ENCODE data around the gene TPM3.

TPM3 gene

GRCh38 chr1:154186177-154186576, 5.7 kb downstream of the TPM3 start:
- no peak for TF ChIP-seq Cebpa-rat (IDR thresholded peaks at IDR 0.05)

GRCh38 chr1:154183046-154183915, 8.6 kb downstream of the TPM3 start:
- Histone ChIP-seq H3K9me3 (no peaks in the 10 kb centered on the region), H4K20me1 (peaks cover 46% of the 10 kb centered on the region), H3K27me3 (no peaks in the 10 kb centered on the region), H3K4me3 (peak overlapping the region; percentile 88), H3K27ac (peak overlapping the region; percentile 88), H3K4me2 (peak overlapping the region; percentile 96), H3K36me3 (peaks cover 24% of the 10 kb centered on the region), H3K9ac (peak overlapping the region; percentile 90), H3K4me1 (peaks cover 43% of the 10 kb centered on the region)
- TF ChIP-seq Cebpa-rat (IDR thresholded peaks at IDR 0.05): no peak

More at GRCh38 chr1:154186177-154186576, 5.7 kb downstream of the TPM3 start:
- Histone ChIP-seq H3K27me3 (no peaks in the 10 kb centered on the region), H3K9ac (0 out of 2 replicates have a peak overlapping the region, but pooled peaks have one; percentile 5), H3K27ac (no peak overlapping the region), H4K20me1 (peaks cover 17% of the 10 kb centered on the region), H3K36me3 (no peaks in the 10 kb centered on the region), H3K4me2 (no peak overlapping the region), H3K4me3 (no peak overlapping the region), H3K4me1 (peaks cover 14% of the 10 kb centered on the region), H3K9me3 (no peaks in the 10 kb centered on the region)

- peaks cover 51% of the 10 kb centered on the region for H3K4me1 ChIP-seq
- H3K4me2 ChIP-seq: peak overlapping the region; percentile 96
- peaks cover 31% of the 10 kb centered on the region for H3K36me3 ChIP-seq
- H3K27ac ChIP-seq: peak overlapping the region; percentile 88
- H4K20me1 ChIP-seq: peaks cover 54% of the 10 kb centered on the region
- H3K4me3 ChIP-seq: peak overlapping the region; percentile 88
- TF ChIP-seq Cebpa-rat (IDR thresholded peaks at IDR 0.05): no peak
- no peaks in the 10 kb centered on the region for H3K9me3 ChIP-seq
- peak overlapping the region; percentile 90 for H3K9ac ChIP-seq
- H3K27me3 ChIP-seq: no peaks in the 10 kb centered on the region
These were observed 9.4 kb downstream of the TPM3 start for GRCh38 chr1:154182344-154183045.

- no peak for TF ChIP-seq Cebpa-rat (IDR thresholded peaks at IDR 0.05)
- peak overlapping the region; percentile 90 for H3K9ac ChIP-seq
- peaks cover 60% of the 10 kb centered on the region for H4K20me1 ChIP-seq
- H3K4me2 ChIP-seq: peak overlapping the region; percentile 96
- H3K27ac ChIP-seq: peak overlapping the region; percentile 88
- no peaks in the 10 kb centered on the region for H3K9me3 ChIP-seq
- peak overlapping the region; percentile 88 for H3K4me3 ChIP-seq
- peaks cover 56% of the 10 kb centered on the region for H3K4me1 ChIP-seq
- no peaks in the 10 kb centered on the region for H3K27me3 ChIP-seq
- peaks cover 36% of the 10 kb centered on the region for H3K36me3 ChIP-seq
These were observed 10.0 kb downstream of the TPM3 start for GRCh38 chr1:154181944-154182343.

- H3K27ac ChIP-seq: peak overlapping the region; percentile 49
- H3K4me1 ChIP-seq: peaks cover 74% of the 10 kb centered on the region
- peak overlapping the region; percentile 88 for H3K4me3 ChIP-seq
- no peaks in the 10 kb centered on the region for H3K27me3 ChIP-seq
- H3K4me2 ChIP-seq: peak overlapping the region; percentile 96
- no peak for TF ChIP-seq Cebpa-rat (IDR thresholded peaks at IDR 0.05)
- peak overlapping the region; percentile 59 for H3K9ac ChIP-seq
- H3K36me3 ChIP-seq: peaks cover 53% of the 10 kb centered on the region
- peaks cover 78% of the 10 kb centered on the region for H4K20me1 ChIP-seq
- H3K9me3 ChIP-seq: no peaks in the 10 kb centered on the region
These were observed 11.8 kb downstream of the TPM3 start for GRCh38 chr1:154179946-154180687.

GRCh38 chr1:154178911-154179811, 12.7 kb downstream of the TPM3 start:
- no peaks in the 10 kb centered on the region for H3K27me3 ChIP-seq
- H3K27ac ChIP-seq: peak overlapping the region; percentile 49; the same call in 1 of the 2 replicates
- H3K4me2 ChIP-seq: peak overlapping the region; percentile 96
- TF ChIP-seq Cebpa-rat (IDR thresholded peaks at IDR 0.05): no peak
- H3K4me1 ChIP-seq: peaks cover 77% of the 10 kb centered on the region
- H3K9me3 ChIP-seq: no peaks in the 10 kb centered on the region
- peak overlapping the region; percentile 35 for H3K4me3 ChIP-seq
- H3K9ac ChIP-seq: peak overlapping the region; percentile 53; the same call in 1 of the 2 replicates
- peaks cover 62% of the 10 kb centered on the region for H3K36me3 ChIP-seq
- peaks cover 88% of the 10 kb centered on the region for H4K20me1 ChIP-seq

- Histone ChIP-seq H3K4me1 (peaks cover 69% of the 10 kb centered on the region), H3K9me3 (no peaks in the 10 kb centered on the region), H3K4me3 (no peak overlapping the region), H4K20me1 (peaks cover 99% of the 10 kb centered on the region), H3K27ac (peak overlapping the region; percentile 16; the same call in 1 of the 2 replicates), H3K9ac (peak overlapping the region; percentile 53; the same call in 1 of the 2 replicates), H3K36me3 (peaks cover 74% of the 10 kb centered on the region), H3K27me3 (no peaks in the 10 kb centered on the region), H3K4me2 (peak overlapping the region; percentile 96)
- no peak for TF ChIP-seq Cebpa-rat (IDR thresholded peaks at IDR 0.05)
These were observed 13.9 kb downstream of the TPM3 start for GRCh38 chr1:154178013-154178412.

GRCh38 chr1:154176337-154176736, 15.6 kb downstream of the TPM3 start:
- Histone ChIP-seq H3K9me3 (no peaks in the 10 kb centered on the region), H3K27me3 (no peaks in the 10 kb centered on the region), H3K4me3 (peak overlapping the region; percentile 32; the same call in 1 of the 2 replicates), H3K4me2 (peak overlapping the region; percentile 96), H3K9ac (peak overlapping the region; percentile 35; the same call in 1 of the 2 replicates), H3K4me1 (peaks cover 64% of the 10 kb centered on the region), H3K27ac (peak overlapping the region; percentile 62), H4K20me1 (peaks cover 100% of the 10 kb centered on the region), H3K36me3 (peaks cover 90% of the 10 kb centered on the region)
- TF ChIP-seq Cebpa-rat (IDR thresholded peaks at IDR 0.05): no peak

All from BLaER1 (cell line).